HepG2 (cell line): Measurements from ENCODE around the gene GPS1. TPM values are rescaled to one million over a fixed set of nuclear protein-coding genes. Genes with fewer than 3 reads are reported as not detected.

Experiments used
- ATF7-NPFF ChIP-seq: sonication (generic); formaldehyde crosslinking; IDR thresholded peaks from 2 replicates; pipeline ENCODE4 v1.8.1; 2023; ENCODE audit warnings: mild to moderate bottlenecking, low read depth, missing genetic modification reagents, moderate library complexity
- ATM ChIP-seq: fragments of 450-650 bp; IDR thresholded peaks from 2 replicates; pipeline ENCODE4 v1.7.1; 2017; ENCODE audit warnings: mild to moderate bottlenecking, borderline replicate concordance
- BORCS8-MEF2B ChIP-seq: sonication (generic); formaldehyde crosslinking; IDR thresholded peaks from 2 replicates; pipeline ENCODE4 v1.8.0; 2022; ENCODE audit warnings: mild to moderate bottlenecking, missing genetic modification reagents
- CREM ChIP-seq, 2 experiments: sonication (generic) in 1 of 2; formaldehyde crosslinking in 1 of 2; IDR thresholded peaks; 2 replicates each; pipeline versions ENCODE4 v1.4.0 to v1.6.1; 2016 to 2020; ENCODE audit warnings: antibody characterized with exemption in 1 of 2, mild to moderate bottlenecking in 1 of 2, missing genetic modification reagents in 1 of 2
- MAX ChIP-seq: IDR thresholded peaks from 2 replicates; pipeline ENCODE4 v1.6.1; 2012; ENCODE audit warnings: inconsistent platforms
- NBN ChIP-seq: fragments of 450-650 bp; conservative IDR thresholded peaks from 2 replicates; pipeline ENCODE4 v1.6.1; 2017
- NCOA2 ChIP-seq: sonication (generic); formaldehyde crosslinking; IDR thresholded peaks from 2 replicates; pipeline ENCODE4 v1.8.0; 2022; ENCODE audit warnings: inconsistent platforms
- NFYB ChIP-seq: sonication (generic); formaldehyde crosslinking; IDR thresholded peaks from 2 replicates; pipeline ENCODE4 v1.4.0; 2020; ENCODE audit warnings: missing genetic modification reagents
- NONO ChIP-seq, 2 experiments: fragments of 450-650 bp in 1 of 2; sonication (generic) in 1 of 2; formaldehyde crosslinking in 1 of 2; IDR thresholded peaks in 1 of 2; conservative IDR thresholded peaks in 1 of 2; 2 replicates each; pipeline versions ENCODE4 v1.6.1 to v1.8.0; 2017 to 2022; ENCODE audit warnings: mild to moderate bottlenecking in 1 of 2, missing genetic modification reagents in 1 of 2, moderate library complexity in 1 of 2
- RAD21 ChIP-seq: fragments of 450-650 bp; formaldehyde crosslinking; IDR thresholded peaks from 2 replicates; pipeline ENCODE4 v1.5.0; 2020; ENCODE audit warnings: mild to moderate bottlenecking
- SAP130 ChIP-seq: IDR thresholded peaks from 2 replicates; pipeline ENCODE4 v1.6.1; 2016; ENCODE audit warnings: low read depth
- SCMH1 ChIP-seq: sonication (generic); formaldehyde crosslinking; IDR thresholded peaks from 2 replicates; pipeline ENCODE4 v1.9.0; 2021; ENCODE audit warnings: missing genetic modification reagents, mild to moderate bottlenecking, borderline replicate concordance
- ZNF17 ChIP-seq: sonication (generic); formaldehyde crosslinking; IDR thresholded peaks from 2 replicates; pipeline ENCODE4 v1.5.0; 2020; ENCODE audit warnings: mild to moderate bottlenecking, missing genetic modification reagents
- ZNF232 ChIP-seq: sonication (generic); formaldehyde crosslinking; IDR thresholded peaks from 2 replicates; pipeline ENCODE4 v1.4.0; 2020; ENCODE audit warnings: missing genetic modification reagents, borderline replicate concordance
- ZNF281 ChIP-seq: sonication (generic); formaldehyde crosslinking; IDR thresholded peaks from 2 replicates; pipeline ENCODE4 v1.4.0; 2020; ENCODE audit warnings: missing genetic modification reagents, borderline replicate concordance
- ZNF318 ChIP-seq: sonication (generic); formaldehyde crosslinking; IDR thresholded peaks from 2 replicates; pipeline ENCODE4 v1.4.0; 2020; ENCODE audit warnings: mild to moderate bottlenecking, missing genetic modification reagents
- ZNF839 ChIP-seq: sonication (generic); formaldehyde crosslinking; IDR thresholded peaks from 2 replicates; pipeline ENCODE4 v1.4.0; 2020; ENCODE audit warnings: missing genetic modification reagents, mild to moderate bottlenecking, borderline replicate concordance
- ZSCAN22 ChIP-seq: sonication (generic); formaldehyde crosslinking; IDR thresholded peaks from 2 replicates; pipeline ENCODE4 v1.4.0; 2020; ENCODE audit warnings: mild to moderate bottlenecking, missing genetic modification reagents
- polyA plus RNA-seq, 8 experiments: library from polyadenylated mRNA; depleted of rRNA in 3 of 8; stranded (reverse) in 7 of 8; unstranded in 1 of 8; fragments of >200 nt; fragmentation: Illumina TruSeq in 4 of 8; extraction: Trizol in 4 of 8; gene quantifications; 2 replicates each; pipeline versions ENCODE4 v1.2.1 to v1.2.3, GENCODE V29; 2011 to 2016; ENCODE audit warnings: low read depth in 4 of 8, missing spikeins in 1 of 8, mixed read lengths in 1 of 8; ENCODE audit not compliant: insufficient read depth in 1 of 8
- total RNA-seq, 5 experiments: library from RNA; depleted of rRNA; stranded (reverse); fragments of >200 nt; fragmentation: Illumina TruSeq; extraction: Trizol; gene quantifications; 2 replicates each; pipeline ENCODE4 v1.2.3, GENCODE V29; 2016; ENCODE audit warnings: low read depth in 1 of 5

Gene GPS1
- total and polyA plus RNA-seq, 2 of the 13 experiments (the other 11 are each of a cell fraction or from before 2014, with no cell fraction given) = 124 to 128 TPM

GRCh38 chr17:82023447-82024241 lies 28.1 kb upstream of the GPS1 start (continued):
- no peak for TF ChIP-seq NBN
- TF ChIP-seq ATM = no peak
- TF ChIP-seq ZNF839 = no peak
- no peak for TF ChIP-seq NCOA2
- no peak for TF ChIP-seq CREM (IDR thresholded peaks at IDR 0.05)
- no peak for TF ChIP-seq CREM (CRISPR knock-in tag; IDR thresholded peaks at IDR 0.05)
- peak; percentile 56; the same call in 1 of the 2 replicates for TF ChIP-seq ATF7-NPFF (CRISPR knock-in tag)
- peak; percentile 48; the same call in 1 of the 2 replicates for TF ChIP-seq ZNF318
- TF ChIP-seq SCMH1 (CRISPR knock-in tag) = no peak
- no peak for TF ChIP-seq ZNF281 (CRISPR knock-in tag)
- TF ChIP-seq ZSCAN22 (CRISPR knock-in tag) = 0 out of 2 replicates have a peak, but pooled peaks have one; percentile 36
- TF ChIP-seq NFYB (CRISPR knock-in tag) = no peak; the same call in 1 of the 2 replicates
- peak; percentile 85 for TF ChIP-seq BORCS8-MEF2B (CRISPR knock-in tag)
- TF ChIP-seq NONO (IDR thresholded peaks at IDR 0.05) = no peak
- TF ChIP-seq NONO (CRISPR knock-in tag; conservative IDR thresholded peaks at IDR 0.05) = peak; percentile 78; the same call in 1 of the 2 replicates
- no peak; the same call in 1 of the 2 replicates for TF ChIP-seq RAD21 (CRISPR knock-in tag)
- TF ChIP-seq MAX = peak; percentile 76
- TF ChIP-seq ZNF17 (CRISPR knock-in tag) = no peak
- no peak for TF ChIP-seq ZNF232
- TF ChIP-seq SAP130 (CRISPR knock-in tag) = peak; percentile 68
